AG04450 (cell line): Measurements from ENCODE around the gene PLAC1. TPM values are rescaled to one million over a fixed set of nuclear protein-coding genes. Genes with fewer than 3 reads are reported as not detected.

ENCODE experiments used
- CTCF ChIA-PET: fragments of 300-600, 350-600 bp; formaldehyde crosslinking; extraction: SDS; loops from one replicate; lab custom pipeline; 2022; ENCODE audit warnings: antibody characterized with exemption, inconsistent platforms; lab: Charles Lee
- POLR2A ChIA-PET: fragments of 350-600 bp; formaldehyde crosslinking; extraction: SDS; loops from one replicate; lab custom pipeline; 2021; ENCODE audit warnings: antibody characterized with exemption, inconsistent platforms; lab: Yijun Ruan, JAX
- DNase-seq: peaks from one replicate; pipeline ENCODE4 v3.0.0-alpha.2; 2011; ENCODE audit warnings: low read depth, low spot score
- H3K27ac ChIP-seq: one replicate; pipeline ENCODE4 v1.5.1; 2012; ENCODE audit warnings: low read depth, low read length, control low read depth
- H3K27me3 ChIP-seq: one replicate; pipeline ENCODE4 v1.6.0; 2012; ENCODE audit warnings: low read length; ENCODE audit not compliant: control insufficient read depth, insufficient read depth
- H3K4me3 ChIP-seq: 2 replicates; pipeline ENCODE4 v1.5.1; 2011; ENCODE audit warnings: mild to moderate bottlenecking, low read depth, low read length, control low read depth
- H3K9me3 ChIP-seq: 2 replicates; pipeline ENCODE4 v1.5.1; 2012; ENCODE audit warnings: low read length; ENCODE audit not compliant: control insufficient read depth, insufficient read depth
- polyA plus RNA-seq: library from polyadenylated mRNA; depleted of rRNA; stranded (reverse); fragments of >200 nt; gene quantifications from 2 replicates; pipeline ENCODE4 v1.2.3, GENCODE V29; 2011
- TF ChIP-seq, protein P1 (sequence below): IDR thresholded peaks from 2 replicates; pipeline ENCODE4 v1.5.1; 2011; ENCODE audit warnings: low read depth, low read length, control low read depth, inconsistent platforms

The PLAC1 gene
- polyA plus RNA-seq, 1 experiment, result 2.4 TPM

DNA sequence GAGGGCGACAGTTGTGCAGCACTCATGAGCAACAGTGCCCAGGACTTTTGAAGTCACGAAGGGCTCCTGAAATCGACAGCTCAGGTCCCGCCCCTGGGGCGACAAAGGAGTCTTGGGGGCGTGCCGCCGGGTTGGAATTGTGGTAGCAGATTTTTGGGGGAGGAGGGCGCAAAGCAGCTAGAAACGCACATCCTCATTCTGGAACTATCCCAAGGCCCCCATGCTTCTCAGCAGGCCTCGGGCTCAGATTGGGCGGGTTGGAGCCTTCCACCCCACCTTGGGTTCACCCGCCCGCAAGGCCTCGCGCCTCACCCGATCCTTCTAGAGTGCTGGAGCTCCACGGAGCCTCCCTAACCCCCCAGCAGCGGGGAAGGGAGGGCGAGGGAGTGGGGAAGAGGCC lies 112.8 kb downstream of the PLAC1 start:
- peaks cover 9% of the 10 kb centered on the region; the same call in 1 of the 2 replicates for H3K9me3 ChIP-seq
- CTCF ChIA-PET, result no interaction called here
- H3K4me3 ChIP-seq, result peak overlapping the region; percentile 13
- no peak for DNase-seq
- TF ChIP-seq, protein P1, sequence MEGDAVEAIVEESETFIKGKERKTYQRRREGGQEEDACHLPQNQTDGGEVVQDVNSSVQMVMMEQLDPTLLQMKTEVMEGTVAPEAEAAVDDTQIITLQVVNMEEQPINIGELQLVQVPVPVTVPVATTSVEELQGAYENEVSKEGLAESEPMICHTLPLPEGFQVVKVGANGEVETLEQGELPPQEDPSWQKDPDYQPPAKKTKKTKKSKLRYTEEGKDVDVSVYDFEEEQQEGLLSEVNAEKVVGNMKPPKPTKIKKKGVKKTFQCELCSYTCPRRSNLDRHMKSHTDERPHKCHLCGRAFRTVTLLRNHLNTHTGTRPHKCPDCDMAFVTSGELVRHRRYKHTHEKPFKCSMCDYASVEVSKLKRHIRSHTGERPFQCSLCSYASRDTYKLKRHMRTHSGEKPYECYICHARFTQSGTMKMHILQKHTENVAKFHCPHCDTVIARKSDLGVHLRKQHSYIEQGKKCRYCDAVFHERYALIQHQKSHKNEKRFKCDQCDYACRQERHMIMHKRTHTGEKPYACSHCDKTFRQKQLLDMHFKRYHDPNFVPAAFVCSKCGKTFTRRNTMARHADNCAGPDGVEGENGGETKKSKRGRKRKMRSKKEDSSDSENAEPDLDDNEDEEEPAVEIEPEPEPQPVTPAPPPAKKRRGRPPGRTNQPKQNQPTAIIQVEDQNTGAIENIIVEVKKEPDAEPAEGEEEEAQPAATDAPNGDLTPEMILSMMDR, result no peak
- H3K27ac ChIP-seq, result peak overlapping the region; percentile 52
- POLR2A ChIA-PET, result interaction anchor here (0.6 to 2.7 kb wide), 4 partner anchors 24 to 86 kb away, joined by 3 to 11 read pairs (median 6); no protein-coding TSS in a partner anchor
- no peaks in the 10 kb centered on the region for H3K27me3 ChIP-seq

DNA sequence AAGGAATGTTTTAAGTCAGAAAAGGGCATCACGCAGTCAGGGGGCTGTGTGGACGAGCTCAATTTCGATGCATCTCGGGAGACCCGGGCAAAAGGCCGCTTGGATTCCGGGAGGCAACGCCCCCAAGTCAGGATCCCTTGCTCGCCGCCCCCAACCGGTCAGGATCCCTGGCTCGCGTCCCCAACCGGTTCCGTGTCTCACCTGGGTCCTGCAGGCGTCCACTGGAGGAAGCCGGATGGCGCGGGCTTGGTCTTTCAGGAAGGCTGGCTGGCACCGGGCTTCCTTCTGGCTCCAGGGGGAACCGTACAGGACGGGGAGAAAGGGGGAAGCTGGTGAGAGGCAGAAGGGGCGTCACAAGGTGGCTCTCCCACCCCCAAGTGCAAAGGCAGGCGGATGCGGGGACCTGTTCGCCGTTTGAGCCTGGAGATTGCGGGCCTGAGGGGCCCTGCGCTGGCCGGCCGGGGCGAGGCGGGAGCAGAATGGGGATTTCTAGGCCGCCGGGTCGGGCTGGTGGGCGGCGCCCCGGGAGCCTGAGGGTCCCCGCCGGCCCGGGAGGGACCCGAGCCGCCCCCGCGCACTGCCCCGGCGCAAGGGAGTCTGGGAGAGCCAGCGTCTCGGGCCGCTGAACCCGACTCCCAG lies 113.6 kb downstream of the PLAC1 start:
- TF ChIP-seq, protein P1, result no peak
- H3K9me3 ChIP-seq, result peaks cover 9% of the 10 kb centered on the region; the same call in 1 of the 2 replicates
- H3K4me3 ChIP-seq, result no peak overlapping the region
- DNase-seq, result no peak
- ChIA-PET CTCF (interaction anchor here (1.3 kb wide), 1 partner anchor 209 kb away, joined by 4 read pairs; no protein-coding TSS in a partner anchor), POLR2A (interaction anchor here (0.6 to 2.7 kb wide), 4 partner anchors 10 to 87 kb away, joined by 3 to 11 read pairs (median 6); no protein-coding TSS in a partner anchor)
- no peaks in the 10 kb centered on the region for H3K27me3 ChIP-seq
- peak overlapping the region; percentile 52 for H3K27ac ChIP-seq

DNA sequence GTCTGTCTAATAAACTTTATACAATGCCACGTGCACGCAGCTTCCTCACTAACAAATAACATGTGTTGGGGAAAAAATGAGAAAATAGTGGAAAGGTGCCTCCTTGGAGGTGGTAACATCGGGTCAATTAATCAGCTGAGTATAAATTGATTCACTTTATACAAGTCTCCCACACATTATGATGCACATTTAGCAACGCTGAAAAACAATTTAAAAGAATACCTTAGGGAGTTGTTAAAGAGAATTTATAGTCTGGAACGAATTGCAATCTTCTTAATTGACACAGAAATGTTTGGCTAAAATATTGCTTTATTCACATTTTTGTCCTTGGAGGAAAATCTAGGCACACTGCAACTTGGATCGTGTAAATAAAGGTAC lies 114.1 kb downstream of the PLAC1 start:
- DNase-seq, result no peak
- H3K27ac ChIP-seq, result no peak overlapping the region
- POLR2A ChIA-PET, result interaction anchor here (0.6 to 2.7 kb wide), 3 partner anchors 9 to 87 kb away, joined by 3 to 11 read pairs (median 7); no protein-coding TSS in a partner anchor

DNA sequence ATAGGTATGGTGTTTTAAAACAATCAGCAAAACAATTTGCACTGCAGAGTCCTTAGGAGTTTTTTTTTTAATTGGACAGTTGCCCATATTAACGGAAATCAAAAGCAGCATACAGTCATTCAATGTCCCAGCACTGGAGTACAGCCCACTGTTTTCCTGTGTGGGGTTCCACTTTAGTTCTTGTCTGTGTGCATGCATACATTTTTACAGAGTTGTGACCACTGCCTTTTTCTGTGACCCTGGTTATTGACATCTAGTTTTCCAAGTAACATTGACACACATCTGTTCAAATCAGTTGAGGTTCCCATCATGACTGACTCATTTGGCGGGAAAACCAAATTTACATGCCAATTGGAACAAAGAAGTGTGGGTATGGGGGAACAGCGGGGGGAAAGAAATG lies 115.0 kb downstream of the PLAC1 start:
- Histone ChIP-seq H3K27me3 (no peaks in the 10 kb centered on the region), H3K9me3 (peaks cover 9% of the 10 kb centered on the region; the same call in 1 of the 2 replicates), H3K27ac (peak overlapping the region; percentile 11), H3K4me3 (no peak overlapping the region)
- POLR2A ChIA-PET, result interaction anchor here (1.4 to 2.7 kb wide), 2 partner anchors 23 to 88 kb away, joined by 7 to 11 read pairs; no protein-coding TSS in a partner anchor
- TF ChIP-seq, protein P1, result no peak
- CTCF ChIA-PET, result interaction anchor here (0.5 to 2.1 kb wide), 3 partner anchors 60 to 239 kb away, joined by 3 to 5 read pairs (median 3); no protein-coding TSS in a partner anchor
- DNase-seq, result no peak

More for the DNA sequence above, 114.1 kb downstream of the PLAC1 start:
- Histone ChIP-seq H3K9me3 (peaks cover 9% of the 10 kb centered on the region; the same call in 1 of the 2 replicates), H3K27me3 (no peaks in the 10 kb centered on the region), H3K4me3 (no peak overlapping the region)
- TF ChIP-seq, protein P1, result no peak
- CTCF ChIA-PET, result interaction anchor here (0.5 to 1.3 kb wide), 2 partner anchors 209 to 219 kb away, joined by 3 to 4 read pairs; no protein-coding TSS in a partner anchor
